GM11168 (cell line): Measurements from ENCODE around the gene MEGF11.

Experiments
- in situ Hi-C: fragments of 300-500 bp; cut with MboI; formaldehyde crosslinking; loops from one replicate; pipeline ENCODE4 v1.12.0; 2022; ENCODE audit warnings: low sequenced_read_pairs; ENCODE audit not compliant: unreplicated experiment

Gene MEGF11

DNA sequence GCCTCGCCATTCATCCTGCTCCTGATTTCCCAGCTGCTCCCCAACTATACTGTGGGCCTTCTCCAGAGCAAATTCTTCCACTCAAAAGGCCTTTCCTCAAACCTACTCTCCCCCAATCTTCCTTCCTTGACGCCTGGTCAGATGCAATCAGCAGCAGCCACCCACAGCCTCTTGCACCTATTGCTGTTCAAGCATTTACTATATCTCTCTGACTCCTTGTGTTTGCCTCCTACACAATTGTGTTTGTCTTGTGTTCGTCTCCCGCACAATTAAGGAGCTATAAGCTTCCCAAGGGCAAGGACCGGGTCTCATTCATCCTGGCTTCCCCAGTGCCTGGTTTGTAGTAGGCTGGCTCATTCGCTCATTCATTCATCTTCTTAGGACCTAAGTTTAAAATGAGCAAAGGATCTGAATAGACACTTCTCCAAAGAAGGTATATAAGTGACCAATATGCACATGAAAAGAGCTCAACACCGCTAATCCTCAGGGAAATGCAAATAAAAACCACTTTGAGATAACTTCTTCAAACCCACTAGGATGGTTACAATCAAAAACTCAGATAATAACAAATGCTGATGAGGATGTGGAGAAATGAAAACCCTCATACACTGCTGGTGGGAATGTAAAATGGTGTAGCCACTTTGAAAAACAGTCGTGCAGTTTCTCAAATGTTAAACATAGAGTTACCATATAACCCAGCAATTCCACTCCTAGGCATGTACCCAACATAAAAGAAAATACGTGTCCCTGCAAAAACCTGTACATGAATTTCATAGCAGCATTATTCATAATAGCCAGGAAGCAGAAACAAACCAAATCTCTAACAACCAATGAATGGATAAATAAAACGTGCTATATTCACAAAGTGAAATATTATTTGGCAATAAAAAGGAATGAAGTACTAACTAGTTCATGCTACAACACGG is 31.0 kb downstream of the MEGF11 start:
- in situ Hi-C loops = no loop called here

DNA sequence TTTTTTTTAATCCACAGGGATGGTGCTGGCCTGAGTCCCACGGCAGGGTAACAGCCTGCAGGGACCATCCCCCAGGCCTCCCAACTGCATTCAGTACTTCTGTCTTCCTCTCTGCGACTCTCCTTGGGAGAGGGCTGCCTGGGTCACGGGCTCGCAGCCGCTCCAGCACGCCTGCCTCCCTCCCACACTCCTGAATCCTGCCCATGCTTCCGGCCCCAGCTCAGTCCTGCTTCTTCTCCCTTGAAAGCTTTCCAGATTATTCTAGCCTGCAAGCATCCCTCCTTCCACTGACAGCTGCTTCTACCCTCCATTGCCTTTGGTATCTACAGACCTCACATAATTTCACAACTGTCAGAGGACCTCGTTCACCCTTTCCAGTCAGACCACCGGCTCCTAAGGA is 32.4 kb downstream of the MEGF11 start:
- in situ Hi-C loops = no loop called here

DNA sequence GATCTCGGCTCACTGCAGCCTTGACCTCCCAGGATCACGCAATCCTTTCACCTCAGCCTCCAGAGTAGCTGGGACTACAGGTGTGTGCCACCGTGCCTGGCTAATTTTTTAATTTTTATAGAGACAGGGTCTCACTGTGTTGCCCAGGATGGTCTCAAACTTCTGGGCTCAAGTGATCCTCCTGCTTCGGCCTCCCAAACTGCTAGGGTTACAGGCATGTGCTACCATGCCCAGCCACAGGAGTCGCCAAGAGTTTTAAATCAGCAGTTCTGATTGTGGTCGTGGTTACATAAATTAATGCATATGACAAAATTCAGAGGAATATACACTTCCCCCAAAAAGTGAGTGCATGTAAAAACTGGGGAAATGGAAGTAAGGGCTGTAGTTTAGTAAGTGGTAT is 32.9 kb downstream of the MEGF11 start:
- in situ Hi-C loops = no loop called here

DNA sequence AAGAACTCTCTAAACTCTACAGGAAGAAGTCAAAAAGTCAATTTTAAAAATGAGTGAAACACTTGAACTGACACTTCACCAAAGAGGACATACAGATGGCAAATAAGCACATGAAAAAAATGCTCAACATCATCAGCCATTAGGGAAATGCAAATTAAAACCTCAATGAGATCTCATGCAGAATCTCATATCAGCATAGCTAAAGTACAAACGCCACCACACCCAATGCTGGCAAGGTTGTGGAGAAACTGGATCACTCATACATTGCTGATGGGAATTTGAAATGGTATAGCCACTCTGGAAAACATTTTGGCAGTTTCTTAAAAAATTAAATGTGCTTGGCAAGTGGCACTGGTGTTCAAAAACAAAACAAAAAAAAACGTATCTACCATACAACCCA is 34.2 kb downstream of the MEGF11 start:
- in situ Hi-C loops = no loop called here

DNA sequence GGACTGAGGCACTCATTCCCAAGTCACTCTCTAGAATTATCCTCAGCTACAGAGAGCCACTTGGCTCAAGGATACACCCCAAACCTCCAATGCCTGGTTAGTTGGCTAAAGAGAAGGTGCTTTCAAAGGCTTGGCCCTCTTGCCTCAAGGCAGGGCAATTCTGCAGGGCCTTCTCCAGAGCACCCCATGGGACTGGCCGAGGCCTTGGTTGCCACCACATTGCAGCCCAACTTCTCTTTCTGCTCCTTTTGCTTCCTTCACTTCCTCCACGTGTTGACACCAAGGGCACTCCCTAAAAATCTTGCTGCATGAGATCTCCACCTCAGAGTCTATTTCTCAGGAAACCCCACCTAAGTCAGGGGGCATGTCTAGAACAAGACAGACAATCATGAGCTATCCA is 36.7 kb downstream of the MEGF11 start:
- in situ Hi-C loops = no loop called here

DNA sequence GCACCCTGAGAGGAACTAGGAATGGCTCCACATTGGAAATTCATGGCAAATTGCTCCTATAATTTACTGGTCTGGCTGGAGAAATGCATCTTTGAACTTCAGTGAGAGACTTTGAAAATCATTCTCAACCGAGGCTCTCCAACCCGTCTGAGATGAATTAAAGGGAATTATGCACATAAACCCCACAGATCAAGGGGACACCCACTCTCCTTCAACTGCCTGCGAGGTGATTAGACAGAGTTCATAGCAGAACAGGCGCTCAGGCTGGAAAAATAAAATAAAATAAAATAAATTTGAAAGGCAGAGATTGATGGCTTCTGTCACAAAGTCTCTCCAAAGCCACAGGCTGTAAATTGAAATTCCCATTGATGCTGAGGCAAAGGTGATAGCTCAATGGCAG is 37.7 kb downstream of the MEGF11 start:
- in situ Hi-C loops = no loop called here

DNA sequence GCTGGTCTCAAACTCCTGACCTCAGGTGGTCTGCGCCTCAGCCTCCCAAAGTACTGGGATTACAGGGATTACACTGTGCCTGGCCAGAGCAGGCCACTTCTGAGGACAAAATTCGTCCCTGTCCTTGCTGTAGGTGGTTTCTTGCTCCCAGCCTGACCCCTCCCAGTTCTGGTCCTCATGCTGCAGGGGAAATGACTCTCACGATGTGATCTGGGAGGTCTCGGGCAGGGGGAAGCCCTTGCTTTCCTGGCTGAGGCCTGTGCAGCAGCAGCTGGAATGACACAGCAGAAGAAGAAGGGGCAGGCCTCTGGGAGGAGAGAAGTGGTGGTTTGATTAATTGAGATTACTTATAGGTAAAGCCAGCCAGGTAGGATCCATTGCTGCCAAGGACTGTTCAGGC is 39.3 kb downstream of the MEGF11 start:
- in situ Hi-C loops = no loop called here

DNA sequence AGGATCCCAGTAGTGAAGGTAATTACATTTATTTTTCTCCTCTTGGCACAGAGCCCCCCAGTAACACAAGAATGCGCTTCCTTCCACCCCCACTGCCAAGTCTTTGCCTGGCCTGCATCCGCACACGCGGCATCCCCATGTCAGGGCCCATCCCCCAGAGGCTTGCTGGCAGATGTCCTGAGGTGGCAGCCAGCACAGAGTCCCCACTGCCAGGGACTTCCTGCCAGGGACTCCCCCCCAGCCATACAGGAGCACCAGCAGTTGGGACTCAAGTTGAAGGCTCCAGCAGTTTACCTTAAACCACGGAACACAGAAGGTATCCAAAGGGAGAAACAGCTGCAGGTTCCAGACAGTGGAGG is 41.0 kb downstream of the MEGF11 start:
- in situ Hi-C loops = no loop called here

DNA sequence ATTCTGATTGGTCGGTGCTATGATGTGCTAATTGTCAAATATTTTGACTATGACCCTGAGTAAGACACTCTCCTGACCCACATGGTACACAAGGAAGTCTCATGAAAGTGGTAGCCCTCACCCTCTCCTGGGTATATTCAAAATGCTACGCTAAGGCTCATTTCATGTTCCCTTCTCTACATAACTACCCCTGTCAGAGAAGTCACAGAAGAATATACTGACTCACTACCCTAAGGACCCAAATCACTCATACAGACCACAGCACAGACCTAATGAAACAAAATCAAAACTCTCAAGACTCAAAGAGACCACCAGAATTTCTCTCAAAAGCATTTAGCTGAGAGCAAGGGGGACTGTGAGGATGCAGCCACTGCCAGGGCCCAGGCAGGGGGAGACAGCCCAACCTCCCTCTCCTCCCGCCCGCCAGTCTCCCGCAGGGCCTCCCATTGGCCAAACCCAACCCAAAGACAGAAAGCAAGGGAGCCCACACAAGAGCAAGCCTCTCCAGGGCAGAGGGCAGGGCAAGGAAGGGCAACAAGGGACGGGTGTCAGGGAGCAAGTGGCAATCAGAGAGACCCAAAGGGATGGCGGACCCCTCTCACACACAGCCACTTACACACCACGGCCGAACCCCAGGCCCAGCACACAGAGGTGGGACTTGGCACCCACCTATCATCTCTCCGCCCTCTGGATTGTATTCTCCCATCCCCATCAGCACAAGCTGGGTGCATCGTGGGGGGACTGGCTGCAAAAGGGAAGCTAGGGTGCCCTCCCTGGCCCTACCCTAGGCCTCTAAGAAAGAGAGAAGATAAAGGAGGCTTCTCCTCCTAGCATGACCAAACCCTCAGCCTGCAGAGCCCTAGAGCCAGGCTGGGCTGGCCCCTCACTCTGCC is 41.6 kb downstream of the MEGF11 start:
- in situ Hi-C loops = no loop called here

DNA sequence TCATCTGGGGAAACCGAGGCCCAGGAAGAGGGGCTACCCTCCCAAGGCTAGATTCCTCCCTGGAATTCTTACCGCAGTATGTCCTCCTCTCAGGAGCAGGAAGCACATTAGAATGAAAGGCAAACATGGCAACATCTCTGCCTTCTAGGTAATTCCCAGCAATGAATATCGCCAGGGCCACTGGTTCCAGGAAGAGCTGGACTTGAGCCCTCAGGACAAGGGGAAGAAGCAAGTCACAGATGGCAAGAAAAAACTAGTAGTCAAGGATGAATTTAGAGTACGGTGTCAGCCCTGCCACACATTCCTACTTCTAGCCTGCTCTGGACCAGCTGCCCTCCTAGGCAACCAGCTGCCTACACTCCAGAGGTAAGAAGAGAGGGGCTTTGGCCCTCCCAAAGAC is 42.9 kb downstream of the MEGF11 start:
- in situ Hi-C loops = no loop called here

DNA sequence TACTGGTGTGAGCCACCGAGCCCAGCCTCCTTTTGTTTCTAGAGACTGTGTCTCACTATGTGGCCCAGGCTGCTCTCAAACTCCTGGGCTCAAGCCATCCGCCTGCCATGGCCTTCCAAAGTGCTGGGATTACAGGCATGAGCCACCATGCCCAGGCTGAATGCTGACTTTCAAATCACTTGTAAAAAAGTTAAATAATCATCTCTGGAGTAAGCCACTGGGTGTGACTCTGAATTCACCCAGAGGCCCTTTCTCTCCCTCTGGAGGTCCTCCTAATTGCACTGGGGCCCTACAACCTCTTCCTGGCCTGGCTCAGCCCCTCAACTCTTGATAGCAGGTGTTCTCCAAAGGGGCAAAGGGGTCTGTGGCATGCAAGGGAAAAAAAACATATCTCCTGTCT is 54.8 kb downstream of the MEGF11 start:
- in situ Hi-C loops = no loop called here

DNA sequence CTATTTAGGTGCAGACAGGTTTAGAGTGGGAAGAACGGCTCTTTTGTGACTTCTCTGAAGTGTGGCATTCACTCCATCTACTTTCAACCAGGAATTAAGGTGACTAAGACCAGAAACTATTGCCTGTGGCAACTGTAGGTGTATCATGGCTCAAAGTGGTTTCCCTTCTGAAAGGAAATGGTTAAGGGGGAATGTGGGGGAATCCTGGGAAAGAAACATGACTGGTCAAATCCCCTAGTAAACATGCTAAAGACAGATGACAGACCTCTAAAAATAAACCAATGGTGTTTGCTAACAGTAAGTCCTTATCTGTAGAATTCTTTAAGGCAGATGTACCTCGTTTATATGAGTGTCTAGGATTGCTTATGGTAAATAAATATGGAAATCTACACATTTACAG is 56.9 kb downstream of the MEGF11 start:
- in situ Hi-C loops = no loop called here

DNA sequence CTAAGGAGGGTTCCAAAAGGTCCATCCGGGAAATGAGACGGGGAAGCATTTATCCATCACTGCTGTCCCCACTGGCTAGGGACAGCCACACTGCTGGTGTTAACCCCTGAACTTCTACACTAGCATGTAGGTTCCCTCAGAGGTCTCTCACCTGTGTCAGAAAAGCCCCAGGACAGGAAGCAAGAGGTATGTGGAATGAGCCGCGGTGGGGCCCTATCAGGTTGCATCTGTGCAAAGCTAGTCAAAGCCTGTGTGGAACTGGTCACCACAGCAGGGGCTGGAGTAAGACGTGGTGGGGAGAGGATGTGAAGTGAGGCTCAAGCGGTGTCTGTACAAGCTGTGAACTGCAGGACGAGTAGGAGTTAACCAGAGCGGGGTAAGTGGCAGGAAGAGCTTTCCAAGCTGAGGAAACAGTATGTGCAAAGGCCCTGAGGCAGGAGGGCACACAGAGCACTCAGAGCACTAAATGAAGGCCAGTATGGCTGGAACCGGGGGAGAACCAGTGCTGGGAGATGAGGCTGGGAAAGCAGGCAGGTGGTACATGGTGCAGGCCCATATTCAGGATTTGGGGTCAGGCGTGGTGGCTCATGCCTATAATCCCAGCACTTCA is 57.8 kb downstream of the MEGF11 start:
- in situ Hi-C loops = no loop called here

DNA sequence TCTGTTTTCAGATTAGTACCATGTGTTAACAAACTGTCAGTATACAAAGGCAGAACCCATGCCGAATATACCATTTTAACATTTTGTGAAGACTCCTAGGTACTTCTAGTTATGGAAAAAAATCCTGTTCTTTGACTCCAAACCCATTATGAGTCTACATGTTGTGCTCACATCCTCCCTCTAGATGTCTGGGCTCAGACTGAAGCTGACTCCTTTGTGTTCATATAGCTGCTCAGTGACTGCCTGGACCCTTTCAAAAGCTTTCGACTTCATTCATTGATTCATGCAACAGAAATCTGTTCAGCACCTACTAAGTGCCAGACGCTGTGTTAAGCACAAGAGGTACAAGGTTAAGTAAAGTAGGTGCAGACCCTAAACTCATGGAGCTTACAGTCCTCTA is 60.5 kb downstream of the MEGF11 start:
- in situ Hi-C loops = no loop called here

DNA sequence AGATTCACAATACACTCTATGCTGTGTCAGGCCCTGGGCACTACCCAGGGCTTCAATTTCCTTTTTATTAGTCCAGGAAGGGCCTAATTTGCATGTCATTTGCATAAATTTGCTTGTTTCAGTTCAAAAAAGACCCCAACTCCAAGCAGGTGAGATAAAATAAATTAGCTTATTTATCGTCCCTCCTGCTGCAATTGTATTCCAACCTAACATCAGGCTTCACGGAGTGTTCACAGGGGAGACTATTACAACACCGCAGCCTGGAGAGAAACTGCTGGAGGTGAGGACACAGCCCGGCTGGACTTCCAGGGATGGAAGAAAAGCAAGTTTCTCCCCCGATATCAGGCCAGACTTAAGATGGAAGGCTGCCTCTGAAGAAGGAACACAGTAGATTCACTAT is 62.8 kb downstream of the MEGF11 start:
- in situ Hi-C loops = no loop called here

DNA sequence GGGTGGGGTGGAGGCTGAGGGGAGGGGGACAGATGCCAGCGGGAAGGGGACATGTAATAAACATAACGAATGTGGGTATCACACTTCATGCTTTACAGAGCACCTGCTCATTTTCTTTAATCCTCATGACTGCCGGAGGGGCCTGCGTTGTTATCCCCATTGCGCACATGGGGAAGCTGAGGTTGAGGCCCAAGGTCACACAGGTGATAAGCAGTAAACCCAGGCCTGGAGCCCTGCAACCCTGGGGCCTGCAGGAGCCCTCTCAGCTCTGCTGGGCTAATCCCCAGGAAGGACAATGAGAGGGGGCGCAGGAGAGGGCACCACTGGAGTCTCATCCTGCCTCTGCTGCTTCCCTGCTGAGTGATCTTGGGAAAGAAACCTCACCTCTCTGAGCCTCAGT is 64.3 kb downstream of the MEGF11 start:
- in situ Hi-C loops = no loop called here

DNA sequence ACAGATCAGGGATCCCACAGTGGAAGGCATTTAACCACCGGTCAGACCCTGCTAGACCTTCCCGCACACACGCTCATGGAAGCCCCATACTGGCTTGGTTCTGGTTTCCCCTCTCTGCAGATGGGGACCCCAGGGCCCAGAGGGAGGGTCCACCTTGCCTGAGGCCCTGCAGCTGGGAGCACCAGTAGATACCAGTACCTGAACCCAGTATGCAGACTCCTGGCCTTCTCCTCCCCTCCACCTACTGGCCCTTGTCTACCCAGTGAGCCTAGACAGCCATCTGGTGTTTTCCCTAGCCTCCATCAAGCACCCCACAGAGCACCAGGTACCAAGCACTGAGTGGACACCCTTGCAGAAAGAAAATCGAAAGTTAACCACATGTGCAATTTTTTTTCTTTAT is 65.1 kb downstream of the MEGF11 start:
- in situ Hi-C loops = no loop called here

DNA sequence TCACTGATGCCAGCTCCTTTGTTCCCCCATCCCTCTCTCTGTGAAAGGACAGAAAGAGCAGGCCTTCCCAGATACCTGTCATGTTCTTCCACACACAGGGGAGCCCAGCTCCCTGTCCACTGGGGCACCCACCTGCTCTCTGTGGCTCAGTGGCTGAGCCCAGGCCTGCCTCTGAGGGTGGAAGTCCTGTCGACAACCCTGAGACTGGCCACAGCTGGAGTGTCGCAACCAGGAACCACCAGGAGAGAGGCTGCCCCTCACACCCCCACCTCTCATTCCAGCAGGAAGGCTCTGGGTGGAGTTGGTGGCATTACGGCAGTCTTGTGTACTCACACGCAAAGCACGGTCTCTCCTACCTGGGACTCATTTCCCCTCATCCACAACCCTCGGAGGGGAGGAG is 66.3 kb downstream of the MEGF11 start:
- in situ Hi-C loops = no loop called here

DNA sequence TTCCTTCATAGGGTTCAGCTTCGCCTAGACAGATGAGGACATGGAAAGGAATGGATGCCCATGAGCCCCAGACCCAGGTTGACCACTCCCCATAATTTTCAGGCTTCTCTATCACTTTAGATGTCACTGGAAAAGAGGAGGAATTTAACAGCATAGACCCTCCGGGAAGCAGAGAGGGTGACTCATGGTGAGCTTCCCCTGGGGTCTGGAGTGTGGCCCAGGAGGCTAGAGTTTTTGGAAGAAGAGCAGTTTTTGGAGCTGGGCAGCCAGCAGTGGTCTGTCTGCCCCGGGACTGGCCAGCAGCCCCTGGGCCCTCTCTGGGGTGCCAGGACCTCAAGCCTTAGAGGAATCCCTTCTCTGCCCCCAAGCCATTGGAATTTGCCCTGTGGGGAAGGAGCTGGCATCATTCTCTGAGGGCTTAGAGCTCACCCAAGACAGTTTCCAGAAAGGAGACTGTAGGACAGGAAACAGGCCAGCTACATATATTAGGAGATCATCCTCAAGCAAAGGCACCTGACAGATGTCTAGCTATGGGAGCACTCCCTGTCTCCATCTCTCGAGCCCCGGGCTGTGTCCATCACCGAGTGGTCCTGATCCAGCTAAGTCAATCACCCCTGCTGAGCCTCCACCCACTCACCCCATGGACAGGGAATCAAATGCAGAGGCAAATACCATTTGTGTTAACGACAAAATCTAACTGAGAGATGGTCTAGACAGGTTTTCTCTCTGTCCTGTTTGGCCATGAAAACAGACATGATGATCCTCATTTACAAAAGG is 67.3 kb downstream of the MEGF11 start:
- in situ Hi-C loops = no loop called here
